Retinal pigment epithelial cell (primary cell): ENCODE measurements around the gene ZNF660.
"Not testable (repeated sequence)": the region's sequence is repeated elsewhere in the genome, so short reads cannot be mapped to it uniquely, and the experiment has no call there.

Experiments
- DNase-seq: peaks from one replicate; pipeline ENCODE4 v3.0.0-alpha.2; 2010; ENCODE audit warnings: low read depth
- H3K4me3 ChIP-seq: 2 replicates; pipeline ENCODE4 v1.5.1; 2011; ENCODE audit warnings: mild to moderate bottlenecking, low read length, control low read depth, moderate library complexity
- CTCF ChIP-seq: conservative IDR thresholded peaks from 2 replicates; pipeline ENCODE4 v1.5.1; 2011; ENCODE audit warnings: low read depth, low read length, control low read depth, inconsistent platforms

Gene ZNF660

GRCh38 chr3:44562147-44562546 is 22.6 kb upstream of the ZNF660 start:
- DNase-seq: no peak
- H3K4me3 ChIP-seq: no peak overlapping the region
- TF ChIP-seq CTCF: no peak

GRCh38 chr3:44568561-44568960 is 16.2 kb upstream of the ZNF660 start:
- no peak for DNase-seq
- TF ChIP-seq CTCF: no peak
- no peak overlapping the region for H3K4me3 ChIP-seq

GRCh38 chr3:44571024-44571423 is 13.7 kb upstream of the ZNF660 start:
- TF ChIP-seq CTCF: no peak
- DNase-seq: no peak
- H3K4me3 ChIP-seq: no peak overlapping the region

GRCh38 chr3:44576613-44577012 is 8.2 kb upstream of the ZNF660 start:
- no peak for TF ChIP-seq CTCF
- no peak overlapping the region for H3K4me3 ChIP-seq
- DNase-seq: no peak

GRCh38 chr3:44577354-44577952 is 7.3 kb upstream of the ZNF660 start:
- DNase-seq, H3K4me3 ChIP-seq: not testable (repeated sequence)

GRCh38 chr3:44578316-44578715 is 6.4 kb upstream of the ZNF660 start:
- not testable (repeated sequence) for DNase-seq

GRCh38 chr3:44578924-44579515 is 5.7 kb upstream of the ZNF660 start:
- H3K4me3 ChIP-seq, DNase-seq: not testable (repeated sequence)

More at GRCh38 chr3:44578316-44578715, 6.4 kb upstream of the ZNF660 start:
- not testable (repeated sequence) for H3K4me3 ChIP-seq

GRCh38 chr3:44579749-44580148 is 5.0 kb upstream of the ZNF660 start:
- H3K4me3 ChIP-seq: not testable (repeated sequence)

GRCh38 chr3:44580971-44581370 is 3.8 kb upstream of the ZNF660 start:
- H3K4me3 ChIP-seq, DNase-seq: not testable (repeated sequence)

More at GRCh38 chr3:44579749-44580148, 5.0 kb upstream of the ZNF660 start:
- not testable (repeated sequence) for DNase-seq

- DNase-seq: no peak
- H3K4me3 ChIP-seq: no peak overlapping the region
- TF ChIP-seq CTCF: no peak
Observed at GRCh38 chr3:44596621-44597020, 11.9 kb downstream of the ZNF660 start.
